Activated CD8-positive, alpha-beta T cell treated with anti-CD3 and anti-CD28 coated beads, Interleukin-2, amount 10 ng/mL, durations not matched to agents 7 days and 5 days (primary cell): ENCODE measurements around the gene TBX1. TPM values are rescaled to one million over a fixed set of nuclear protein-coding genes. Genes with fewer than 3 reads are reported as not detected.
"Not testable (repeated sequence)": the region's sequence is repeated elsewhere in the genome, so short reads cannot be mapped to it uniquely, and the experiment has no call there.

Source experiments
- ATAC-seq: fragments of 150-1000 bp; cut with Tn5 transposase; one replicate; pipeline ENCODE4 v1.10.0; 2021; ENCODE audit warnings: moderate library complexity
- CTCF ChIA-PET: fragments of 350-600 bp; sonication (Branson Sonifier 250); formaldehyde crosslinking; loops from one replicate; lab custom pipeline; 2021; ENCODE audit warnings: antibody characterized with exemption; lab: Charles Lee
- POLR2A ChIA-PET: fragments of 350-600 bp; sonication (Branson Sonifier 250); formaldehyde crosslinking; loops from one replicate; lab custom pipeline; 2021; ENCODE audit warnings: antibody characterized with exemption; lab: Charles Lee
- DNase-seq: peaks from one replicate; pipeline ENCODE4 v3.0.0-alpha.2; 2020
- H3K27ac Mint-ChIP-seq: one replicate; pipeline ENCODE4 v1.8.0; 2021; ENCODE audit warnings: mild to moderate bottlenecking, mixed read lengths
- H3K27me3 Mint-ChIP-seq: one replicate; pipeline ENCODE4 v1.8.0; 2021; ENCODE audit warnings: low read depth, mixed read lengths
- H3K36me3 Mint-ChIP-seq: one replicate; pipeline ENCODE4 v1.8.0; 2021; ENCODE audit warnings: low read depth, mixed read lengths
- H3K4me1 Mint-ChIP-seq: one replicate; pipeline ENCODE4 v1.8.0; 2021; ENCODE audit warnings: low read depth, mixed read lengths
- H3K4me3 Mint-ChIP-seq: one replicate; pipeline ENCODE4 v1.8.0; 2021; ENCODE audit warnings: mild to moderate bottlenecking, mixed read lengths
- H3K9me3 Mint-ChIP-seq: one replicate; pipeline ENCODE4 v1.8.0; 2022; ENCODE audit warnings: mixed read lengths; ENCODE audit not compliant: insufficient read depth
- total RNA-seq, 2 experiments: library from RNA; stranded (reverse); gene quantifications; one replicate each; pipeline ENCODE4 v1.2.3, GENCODE V29; 2021

The TBX1 gene
- total RNA-seq, 2 experiments from 2014 or later, result 1.2 to 1.5 TPM

- H3K36me3 Mint-ChIP-seq, result peaks cover 4% of the 10 kb centered on the region
- H3K4me1 Mint-ChIP-seq, result no peaks in the 10 kb centered on the region
- H3K9me3 Mint-ChIP-seq, result no peaks in the 10 kb centered on the region
- ATAC-seq, result no peak
- H3K27me3 Mint-ChIP-seq, result peaks cover 5% of the 10 kb centered on the region
- H3K27ac Mint-ChIP-seq, result no peak overlapping the region
- ChIA-PET POLR2A (interaction anchor here (0.6 kb wide), 1 partner anchor 15 kb away, joined by 3 read pairs; no protein-coding TSS in a partner anchor), CTCF (interaction anchor here (1.0 kb wide), 1 partner anchor 55 kb away, joined by 3 read pairs; no protein-coding TSS in a partner anchor)
- DNase-seq, result no peak
- H3K4me3 Mint-ChIP-seq, result no peak overlapping the region
These were observed 25.6 kb downstream of the TBX1 start for GRCh38 chr22:19786264-19786585.

DNA sequence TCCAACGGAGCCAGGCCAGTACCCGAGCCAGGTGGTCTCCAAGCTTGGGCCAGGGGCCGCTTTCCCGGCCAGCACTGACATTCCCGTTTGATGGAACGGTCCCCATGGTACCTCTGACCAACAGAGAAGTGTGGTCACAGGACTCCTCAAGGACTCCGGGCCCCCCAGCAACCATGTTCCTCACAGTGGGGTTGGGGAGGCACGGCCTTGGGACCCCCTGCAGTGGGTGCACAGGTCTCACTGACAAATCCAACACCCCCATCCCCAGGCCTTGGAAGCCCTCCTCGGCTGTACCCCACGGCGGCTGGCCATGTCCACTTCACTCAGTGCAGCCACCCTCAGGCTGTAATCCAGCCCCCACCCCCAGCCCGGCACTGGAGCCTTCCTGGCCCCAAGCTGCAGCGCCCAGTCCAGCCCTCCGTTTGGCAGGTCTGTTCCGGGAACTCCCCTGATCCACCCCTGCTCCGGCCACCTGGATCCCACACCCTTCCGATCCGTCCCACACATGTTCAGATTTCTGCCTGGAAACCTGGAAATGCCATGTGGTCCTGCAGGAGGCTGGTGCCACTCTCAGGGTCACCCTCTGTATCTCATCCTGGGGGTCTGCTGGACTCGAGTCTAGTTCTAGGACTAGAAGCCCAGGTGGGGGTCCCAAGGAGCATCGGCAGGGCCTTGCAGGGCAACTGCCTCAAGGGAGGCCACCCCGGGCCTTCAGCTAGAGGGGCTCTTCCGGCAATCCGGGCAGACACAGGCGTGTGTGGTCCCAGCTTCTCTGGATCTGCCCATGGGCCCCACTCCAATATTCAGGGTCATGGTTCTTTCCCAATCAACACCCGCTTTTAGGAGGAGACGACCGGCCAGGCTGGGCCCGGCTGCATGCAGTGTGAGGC, 26.6 kb downstream of the TBX1 start:
- Mint-ChIP-seq H3K36me3 (peaks cover 7% of the 10 kb centered on the region), H3K4me1 (no peaks in the 10 kb centered on the region), H3K4me3 (no peak overlapping the region), H3K27ac (no peak overlapping the region), H3K27me3 (no peaks in the 10 kb centered on the region), H3K9me3 (no peaks in the 10 kb centered on the region)
- ChIA-PET CTCF (no interaction called here), POLR2A (no interaction called here)
- DNase-seq (no peak), ATAC-seq (no peak)

GRCh38 chr22:19787849-19788141, 27.2 kb downstream of the TBX1 start:
- ATAC-seq (no peak), DNase-seq (no peak)
- ChIA-PET CTCF (no interaction called here), POLR2A (no interaction called here)
- peaks cover 11% of the 10 kb centered on the region for H3K36me3 Mint-ChIP-seq
- no peaks in the 10 kb centered on the region for H3K9me3 Mint-ChIP-seq
- H3K27ac Mint-ChIP-seq, result no peak overlapping the region
- H3K4me3 Mint-ChIP-seq, result no peak overlapping the region
- no peaks in the 10 kb centered on the region for H3K27me3 Mint-ChIP-seq
- H3K4me1 Mint-ChIP-seq, result no peaks in the 10 kb centered on the region

- CTCF ChIA-PET, result no interaction called here
These were observed 28.2 kb downstream of the TBX1 start for GRCh38 chr22:19788661-19789225.

DNA sequence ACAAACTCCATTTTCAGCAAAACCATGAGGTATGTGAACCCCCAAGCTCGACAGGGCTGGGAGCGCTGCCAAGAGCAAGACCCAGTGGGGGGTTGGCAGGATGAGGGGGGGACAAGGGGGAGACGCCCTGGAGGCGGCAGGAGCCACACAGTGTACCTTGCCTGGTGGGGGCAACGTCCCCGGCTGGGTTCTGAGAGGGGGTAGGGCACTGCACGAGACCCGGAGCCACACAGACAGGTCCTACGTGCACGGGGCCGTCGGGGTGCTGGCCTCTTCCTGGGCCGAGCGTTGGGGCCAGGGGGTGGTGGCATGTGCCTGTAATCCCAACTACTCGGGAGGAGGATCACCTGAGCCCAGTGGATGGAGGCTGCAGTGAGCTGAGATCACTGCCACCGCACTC, 28.8 kb downstream of the TBX1 start:
- DNase-seq, result no peak
- Mint-ChIP-seq H3K27me3 (no peaks in the 10 kb centered on the region), H3K4me3 (no peak overlapping the region), H3K36me3 (peaks cover 11% of the 10 kb centered on the region), H3K9me3 (no peaks in the 10 kb centered on the region), H3K27ac (no peak overlapping the region), H3K4me1 (no peaks in the 10 kb centered on the region)
- ChIA-PET CTCF (no interaction called here), POLR2A (no interaction called here)
- no peak for ATAC-seq

More at GRCh38 chr22:19788661-19789225, 28.2 kb downstream of the TBX1 start:
- Mint-ChIP-seq H3K27ac (no peak overlapping the region), H3K9me3 (no peaks in the 10 kb centered on the region), H3K36me3 (peaks cover 11% of the 10 kb centered on the region), H3K4me3 (no peak overlapping the region), H3K4me1 (no peaks in the 10 kb centered on the region), H3K27me3 (no peaks in the 10 kb centered on the region)
- DNase-seq (no peak), ATAC-seq (no peak)
- POLR2A ChIA-PET, result no interaction called here

DNA sequence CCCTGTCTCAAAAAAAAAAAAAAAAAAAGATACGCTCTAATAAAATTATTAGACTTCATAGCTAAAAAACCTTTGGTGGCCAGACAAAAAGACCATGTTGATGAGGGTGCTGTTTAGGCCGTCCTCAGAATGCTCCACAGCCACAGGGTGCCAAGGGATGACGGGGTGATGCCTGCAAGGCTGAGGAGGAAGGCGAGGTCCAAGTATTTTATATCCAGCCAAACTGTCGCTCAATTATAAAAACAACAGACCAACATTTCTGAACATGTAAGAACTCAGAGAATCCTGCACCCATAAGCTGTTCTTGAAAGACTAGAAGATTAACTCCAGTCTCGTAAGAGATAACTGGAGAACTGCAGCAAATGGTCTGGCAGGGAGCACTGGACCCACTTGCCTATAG, 29.2 kb downstream of the TBX1 start:
- H3K9me3 Mint-ChIP-seq, result no peaks in the 10 kb centered on the region
- H3K36me3 Mint-ChIP-seq, result peaks cover 11% of the 10 kb centered on the region
- H3K27ac Mint-ChIP-seq, result no peak overlapping the region
- H3K4me1 Mint-ChIP-seq, result no peaks in the 10 kb centered on the region
- H3K4me3 Mint-ChIP-seq, result no peak overlapping the region
- DNase-seq (no peak), ATAC-seq (no peak)
- CTCF ChIA-PET, result interaction anchor here (1.0 kb wide), 1 partner anchor 8 kb away, joined by 3 read pairs; no protein-coding TSS in a partner anchor
- POLR2A ChIA-PET, result interaction anchor here (1.1 kb wide), 1 partner anchor 18 kb away, joined by 3 read pairs; no protein-coding TSS in a partner anchor
- H3K27me3 Mint-ChIP-seq, result no peaks in the 10 kb centered on the region

GRCh38 chr22:19791243-19791642, 30.7 kb downstream of the TBX1 start:
- Mint-ChIP-seq H3K4me1 (no peaks in the 10 kb centered on the region), H3K27ac (no peak overlapping the region), H3K4me3 (no peak overlapping the region), H3K9me3 (no peaks in the 10 kb centered on the region), H3K36me3 (peaks cover 11% of the 10 kb centered on the region), H3K27me3 (no peaks in the 10 kb centered on the region)
- POLR2A ChIA-PET, result no interaction called here
- CTCF ChIA-PET, result interaction anchor here (1.3 kb wide), 1 partner anchor 119 kb away, joined by 3 read pairs; no protein-coding TSS in a partner anchor
- no peak for ATAC-seq
- DNase-seq, result no peak

- ATAC-seq (no peak), DNase-seq (no peak)
- Mint-ChIP-seq H3K9me3 (no peaks in the 10 kb centered on the region), H3K27ac (no peak overlapping the region), H3K4me3 (no peak overlapping the region), H3K4me1 (no peaks in the 10 kb centered on the region), H3K27me3 (no peaks in the 10 kb centered on the region), H3K36me3 (peaks cover 11% of the 10 kb centered on the region)
- ChIA-PET CTCF (interaction anchor here (1.3 kb wide), 1 partner anchor 119 kb away, joined by 3 read pairs; no protein-coding TSS in a partner anchor), POLR2A (no interaction called here)
These were observed 31.3 kb downstream of the TBX1 start for GRCh38 chr22:19791894-19792293.

GRCh38 chr22:19792383-19792896, 31.9 kb downstream of the TBX1 start:
- H3K4me1 Mint-ChIP-seq, H3K4me3 Mint-ChIP-seq, POLR2A ChIA-PET, H3K27ac Mint-ChIP-seq, H3K9me3 Mint-ChIP-seq, H3K27me3 Mint-ChIP-seq, DNase-seq, ATAC-seq: not testable (repeated sequence)
- CTCF ChIA-PET, result interaction anchor here (1.7 kb wide), 1 partner anchor 112 kb away, joined by 4 read pairs; no protein-coding TSS in a partner anchor
- H3K36me3 Mint-ChIP-seq, result peaks cover 11% of the 10 kb centered on the region

DNA sequence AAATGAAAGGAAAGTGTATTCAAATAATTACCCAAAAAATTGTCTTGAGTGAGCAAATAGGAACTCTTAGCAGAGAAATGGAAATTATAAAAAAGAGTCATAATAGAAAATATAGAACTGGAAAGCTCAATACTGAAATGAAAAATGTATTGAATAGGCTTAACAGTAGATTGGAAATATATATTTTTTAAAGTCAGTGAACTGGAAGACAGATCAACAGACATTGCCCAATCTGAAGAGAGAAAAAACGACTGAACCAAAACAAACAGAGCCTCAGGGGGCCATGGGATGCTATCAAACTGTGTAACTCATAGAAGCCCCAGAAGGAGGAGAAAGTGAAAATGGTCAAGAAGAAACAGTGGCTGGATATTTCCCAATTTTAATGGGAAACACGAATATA, 32.6 kb downstream of the TBX1 start:
- H3K9me3 Mint-ChIP-seq, result no peaks in the 10 kb centered on the region
- no peak for DNase-seq
- H3K36me3 Mint-ChIP-seq, result peaks cover 11% of the 10 kb centered on the region
- no peak overlapping the region for H3K27ac Mint-ChIP-seq
- no peak for ATAC-seq
- POLR2A ChIA-PET, result no interaction called here
- CTCF ChIA-PET, result interaction anchor here (1.0 to 1.7 kb wide), 2 partner anchors 113 to 117 kb away, joined by 3 to 4 read pairs; no protein-coding TSS in a partner anchor
- no peak overlapping the region for H3K4me3 Mint-ChIP-seq
- H3K27me3 Mint-ChIP-seq, result no peaks in the 10 kb centered on the region
- H3K4me1 Mint-ChIP-seq, result no peaks in the 10 kb centered on the region

DNA sequence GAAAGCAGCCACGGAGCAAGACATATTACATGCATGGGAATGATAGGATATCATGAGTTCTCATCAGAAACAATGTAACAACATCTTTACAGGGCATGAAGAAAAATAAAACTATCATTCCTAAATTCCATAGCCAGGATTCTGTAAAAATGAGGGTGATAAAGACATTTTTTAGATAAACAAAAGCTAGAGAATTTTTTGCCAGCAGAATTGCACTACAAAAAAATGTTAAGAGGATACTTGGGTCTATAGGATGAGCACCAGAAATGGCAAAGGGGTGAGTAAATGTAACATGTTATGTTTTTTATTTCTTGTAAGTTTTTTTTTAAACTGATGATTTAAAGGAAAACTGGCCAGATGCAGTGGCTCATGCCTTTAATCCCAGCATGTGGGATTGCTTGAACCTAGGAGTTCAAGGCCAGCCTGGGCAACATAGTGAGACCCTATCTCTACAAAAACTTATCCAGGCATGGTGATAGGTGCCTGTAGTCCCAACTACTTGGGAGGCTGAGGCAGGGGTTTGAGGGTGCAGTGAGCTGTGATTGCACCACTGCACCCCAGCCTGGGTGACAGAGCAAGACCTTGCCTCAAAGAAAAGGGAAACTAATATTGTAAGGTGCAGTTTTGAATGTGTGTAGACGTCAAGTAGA, 33.2 kb downstream of the TBX1 start:
- Mint-ChIP-seq H3K27me3 (no peaks in the 10 kb centered on the region), H3K4me1 (no peaks in the 10 kb centered on the region), H3K27ac (no peak overlapping the region), H3K36me3 (peaks cover 11% of the 10 kb centered on the region), H3K9me3 (no peaks in the 10 kb centered on the region), H3K4me3 (no peak overlapping the region)
- no peak for DNase-seq
- ChIA-PET POLR2A (no interaction called here), CTCF (interaction anchor here (1.0 to 1.7 kb wide), 2 partner anchors 114 to 116 kb away, joined by 3 to 4 read pairs; no protein-coding TSS in a partner anchor)
- no peak for ATAC-seq
